Urinary bladder (tissue), 4 donors: Measurements from ENCODE around the gene APP. TPM values are rescaled to one million over a fixed set of nuclear protein-coding genes. Genes with fewer than 3 reads are reported as not detected.

Experiments
- DNase-seq: peaks from one replicate; pipeline ENCODE4 v3.0.0-alpha.2; 2015; ENCODE audit errors: extremely low spot score
- H3K27ac ChIP-seq: one replicate; pipeline ENCODE4 v1.5.1; 2013; ENCODE audit warnings: low read depth, mild to moderate bottlenecking, moderate library complexity
- H3K36me3 ChIP-seq: one replicate; pipeline ENCODE4 v1.6.1; 2013; ENCODE audit warnings: mild to moderate bottlenecking, moderate library complexity; ENCODE audit not compliant: insufficient read depth
- H3K4me1 ChIP-seq: one replicate; pipeline ENCODE4 v1.6.1; 2013; ENCODE audit warnings: mild to moderate bottlenecking, moderate library complexity; ENCODE audit not compliant: insufficient read depth
- H3K4me3 ChIP-seq: one replicate; pipeline ENCODE4 v1.5.1; 2013; ENCODE audit warnings: low read depth, low read length
- WGBS: extraction: QIAGEN DNeasy Blood & Tissue Kit; methylation state at CpG from one replicate; pipeline ENCODE4 v1.1.7; 2013; 5-methylcytosine and 5-hydroxymethylcytosine counted together
- polyA plus RNA-seq: library from polyadenylated mRNA; stranded (reverse); fragments of 200-250 nt; gene quantifications from one replicate; pipeline ENCODE4 v1.2.3, GENCODE V29; 2013
- total RNA-seq: library from RNA; depleted of rRNA; stranded (reverse); fragments of >200 nt; gene quantifications from one replicate; pipeline ENCODE4 v1.2.3, GENCODE V29; 2014
- donor health status: healthy with polysubstance abuse.
- donor health status: healthy.

Gene APP
- total and polyA plus RNA-seq, 2 donors, result 269 to 469 TPM

DNA sequence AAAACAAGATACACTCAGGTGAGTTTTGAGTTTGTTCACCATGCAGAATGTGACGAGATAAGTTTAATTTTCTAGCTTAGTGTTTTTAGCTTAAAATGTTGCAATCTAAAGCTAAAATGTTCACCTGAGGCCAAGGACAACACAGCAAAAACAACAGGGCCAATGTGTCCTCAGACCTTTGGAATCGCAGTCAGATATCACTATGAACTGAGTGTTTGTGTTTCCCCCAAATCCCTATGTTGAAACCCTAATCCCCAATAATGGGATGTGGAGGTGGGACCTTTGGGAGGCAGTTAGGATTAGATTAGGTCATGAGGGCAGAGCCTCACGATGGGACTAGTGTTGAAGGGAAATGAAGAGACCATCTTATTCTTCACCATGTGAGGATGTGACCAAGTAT lies 291.4 kb downstream of the APP start:
- no peak for DNase-seq
- Histone ChIP-seq H3K4me1 (no peaks in the 10 kb centered on the region), H3K27ac (no peak overlapping the region), H3K36me3 (no peaks in the 10 kb centered on the region), H3K4me3 (no peak overlapping the region)
- 78% methylated on average over 3 of the region's 3 CpGs for WGBS

DNA sequence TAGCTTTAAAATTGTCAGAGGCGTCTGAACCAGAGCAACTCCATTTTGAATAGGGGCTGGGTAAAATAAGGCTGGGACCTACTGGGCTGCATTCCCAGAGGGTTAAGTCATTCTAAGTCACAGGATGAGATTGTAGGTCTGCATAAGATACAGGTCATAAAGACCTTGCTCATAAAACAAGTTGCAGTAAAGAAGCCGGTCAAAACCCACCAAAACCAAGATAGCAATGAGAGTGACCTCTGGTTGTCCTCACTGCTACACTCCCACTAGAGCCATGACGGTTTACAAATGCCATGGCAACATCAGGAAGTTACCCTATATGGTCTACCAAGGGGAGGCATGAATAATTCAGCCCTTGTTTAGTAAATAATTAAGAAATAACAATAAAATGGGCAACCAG lies 292.2 kb downstream of the APP start:
- H3K36me3 ChIP-seq, result no peaks in the 10 kb centered on the region
- WGBS, result 45% methylated on average over 3 of the region's 3 CpGs
- DNase-seq, result no peak
- no peak overlapping the region for H3K27ac ChIP-seq
- H3K4me3 ChIP-seq, result no peak overlapping the region
- H3K4me1 ChIP-seq, result no peaks in the 10 kb centered on the region

DNA sequence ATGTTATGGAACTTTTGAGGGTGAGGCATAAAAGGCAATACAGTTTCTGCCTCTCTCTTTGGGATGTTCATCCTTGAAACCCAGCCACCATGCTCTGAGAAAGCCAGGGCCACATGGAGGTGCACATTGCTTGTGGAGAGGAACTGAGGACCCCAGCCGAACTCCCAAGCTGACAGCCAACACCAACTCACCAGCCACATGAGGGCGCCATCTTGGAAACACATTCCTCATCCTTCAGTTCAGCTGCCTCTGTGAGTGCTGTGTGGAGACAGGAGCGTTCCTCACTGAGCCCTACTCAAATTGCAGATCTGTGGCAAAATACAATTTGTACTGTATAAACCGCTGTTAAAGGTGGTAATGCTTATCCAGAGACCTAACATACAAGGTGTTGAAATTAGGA lies 298.3 kb downstream of the APP start:
- no peak for DNase-seq
- H3K4me1 ChIP-seq, result no peaks in the 10 kb centered on the region
- no peak overlapping the region for H3K27ac ChIP-seq
- 96% methylated on average over 4 of the region's 4 CpGs for WGBS
- no peak overlapping the region for H3K4me3 ChIP-seq
- H3K36me3 ChIP-seq, result no peaks in the 10 kb centered on the region

DNA sequence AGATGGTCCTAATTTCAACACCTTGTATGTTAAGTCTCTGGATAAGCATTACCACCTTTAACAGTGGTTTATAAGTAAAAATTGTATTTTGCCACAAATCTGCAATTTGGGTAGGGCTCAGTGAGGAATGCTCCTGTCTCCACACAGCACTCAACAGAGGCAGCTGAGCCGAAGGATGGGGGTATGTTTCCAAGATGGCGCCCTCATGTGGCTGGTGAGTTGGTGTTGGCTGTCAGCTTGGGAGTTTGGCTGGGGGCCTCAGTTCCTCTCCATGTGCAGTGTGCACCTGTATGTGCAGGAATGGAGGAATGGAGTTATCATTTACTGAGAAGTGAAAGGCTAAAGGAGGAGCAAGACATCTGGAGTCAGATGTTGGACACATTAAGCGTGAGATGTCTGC lies 299.0 kb downstream of the APP start:
- Histone ChIP-seq H3K27ac (no peak overlapping the region), H3K36me3 (no peaks in the 10 kb centered on the region), H3K4me3 (no peak overlapping the region), H3K4me1 (no peaks in the 10 kb centered on the region)
- 96% methylated on average over 3 of the region's 3 CpGs for WGBS
- DNase-seq, result no peak

DNA sequence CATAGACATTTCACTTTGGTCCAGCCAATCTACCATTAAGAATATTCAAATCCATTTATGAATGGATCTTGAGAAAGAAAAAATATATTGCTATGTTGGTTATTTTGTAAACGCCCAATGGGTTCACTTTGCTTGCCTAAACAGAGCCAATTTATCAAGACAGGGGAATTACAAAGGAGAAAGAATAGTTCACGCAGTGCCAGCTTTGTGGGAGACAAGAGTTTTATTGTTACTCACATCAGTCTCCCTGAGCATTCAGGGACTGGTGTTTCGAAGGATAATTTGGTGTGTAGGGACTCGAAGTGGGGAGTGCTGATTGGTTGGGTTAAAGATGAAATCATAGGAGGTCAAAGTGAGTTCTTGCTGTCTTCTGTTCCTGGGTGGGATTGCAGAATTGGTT lies 300.5 kb downstream of the APP start:
- no peak for DNase-seq
- Histone ChIP-seq H3K36me3 (no peaks in the 10 kb centered on the region), H3K4me1 (no peaks in the 10 kb centered on the region), H3K4me3 (no peak overlapping the region), H3K27ac (no peak overlapping the region)
- 87% methylated on average over 4 of the region's 4 CpGs for WGBS

DNA sequence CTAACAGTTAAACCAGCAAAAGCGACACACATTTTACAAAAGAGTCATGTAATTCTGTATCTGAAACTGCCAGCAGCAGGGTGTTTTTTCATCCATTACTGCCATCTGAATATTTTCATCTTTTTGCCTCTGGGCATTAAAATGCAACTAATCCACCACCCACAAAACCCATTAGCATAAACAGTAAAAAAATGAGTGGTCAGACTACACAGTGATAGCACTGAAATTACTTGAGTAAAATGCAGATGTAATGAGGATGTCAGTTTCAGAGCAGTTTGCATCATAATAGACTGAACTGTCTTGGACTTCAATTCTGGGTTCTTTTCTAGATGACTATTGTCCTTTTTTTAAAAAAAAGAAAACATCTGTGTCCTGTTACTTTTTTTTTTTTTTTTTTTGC lies 303.5 kb downstream of the APP start:
- no peak overlapping the region for H3K27ac ChIP-seq
- H3K4me1 ChIP-seq, result no peaks in the 10 kb centered on the region
- H3K4me3 ChIP-seq, result no peak overlapping the region
- no peak for DNase-seq
- H3K36me3 ChIP-seq, result no peaks in the 10 kb centered on the region
- 94% methylated on average over 1 of the region's 1 CpG for WGBS

DNA sequence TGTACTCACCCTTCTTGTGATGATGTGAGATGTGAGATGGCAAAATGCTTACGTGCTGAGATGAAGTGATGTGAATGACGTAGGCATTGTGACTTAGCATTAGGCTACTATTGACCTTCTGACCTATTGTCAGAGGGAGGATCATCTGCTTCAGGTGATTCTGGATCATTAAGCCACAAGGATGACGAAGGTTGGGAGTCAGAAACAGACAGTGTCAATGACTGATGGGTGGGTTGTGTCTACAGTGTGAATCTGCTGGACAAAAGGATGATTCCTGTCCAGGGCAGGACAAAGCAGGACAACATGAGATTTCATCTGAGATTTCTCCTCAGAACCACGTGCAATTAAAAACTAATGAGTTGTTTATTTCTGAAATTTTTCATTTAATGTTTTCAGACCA lies 306.8 kb downstream of the APP start:
- Histone ChIP-seq H3K36me3 (no peaks in the 10 kb centered on the region), H3K4me1 (no peaks in the 10 kb centered on the region)
- WGBS, result 86% methylated on average over 4 of the region's 4 CpGs

DNA sequence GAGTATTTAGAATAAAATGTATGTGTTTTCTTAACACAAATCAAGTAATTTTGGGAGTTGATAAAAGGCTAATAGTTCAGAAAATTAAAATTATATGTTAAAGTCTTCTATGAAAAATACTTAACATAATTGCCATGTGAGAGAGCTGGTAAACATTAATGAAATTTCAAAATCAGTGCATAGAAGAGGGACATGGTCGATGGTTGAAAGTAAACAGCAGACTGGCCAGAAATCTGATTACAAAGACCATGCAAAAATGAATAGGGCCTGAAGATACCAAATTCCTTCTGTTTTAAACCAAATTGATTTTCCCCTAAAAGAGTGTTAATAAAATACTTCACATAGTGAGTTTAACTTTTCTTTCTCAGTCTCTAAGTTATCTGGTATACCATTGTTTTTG lies 307.5 kb downstream of the APP start:
- no peak for DNase-seq
- Histone ChIP-seq H3K4me3 (no peak overlapping the region), H3K27ac (no peak overlapping the region), H3K4me1 (no peaks in the 10 kb centered on the region), H3K36me3 (no peaks in the 10 kb centered on the region)
- WGBS, result 60% methylated on average over 1 of the region's 1 CpG

More for the DNA sequence above, 306.8 kb downstream of the APP start:
- no peak for DNase-seq
- H3K4me3 ChIP-seq, result no peak overlapping the region
- no peak overlapping the region for H3K27ac ChIP-seq

DNA sequence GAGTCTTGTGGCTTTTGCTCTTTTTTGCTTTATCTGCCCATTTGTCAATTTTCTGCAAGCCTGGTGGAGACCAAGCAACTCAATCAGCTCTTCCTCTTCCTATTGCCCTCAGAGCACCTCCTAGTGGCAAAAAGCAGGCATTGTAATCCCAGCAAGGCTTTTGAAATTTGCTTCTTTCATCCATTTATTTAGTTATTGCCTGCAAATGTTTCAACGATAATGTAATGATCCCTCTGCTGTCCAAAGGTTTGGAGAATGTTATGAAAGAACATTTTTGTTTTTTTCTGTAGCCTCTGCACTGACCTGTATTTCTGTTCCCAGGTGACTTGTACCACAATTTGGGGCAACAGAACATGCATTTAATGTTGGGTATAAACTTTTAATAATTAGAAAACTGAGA lies 308.0 kb downstream of the APP start:
- Histone ChIP-seq H3K36me3 (no peaks in the 10 kb centered on the region), H3K4me3 (no peak overlapping the region), H3K4me1 (no peaks in the 10 kb centered on the region), H3K27ac (no peak overlapping the region)
- 51% methylated on average over 1 of the region's 1 CpG for WGBS
- no peak for DNase-seq

DNA sequence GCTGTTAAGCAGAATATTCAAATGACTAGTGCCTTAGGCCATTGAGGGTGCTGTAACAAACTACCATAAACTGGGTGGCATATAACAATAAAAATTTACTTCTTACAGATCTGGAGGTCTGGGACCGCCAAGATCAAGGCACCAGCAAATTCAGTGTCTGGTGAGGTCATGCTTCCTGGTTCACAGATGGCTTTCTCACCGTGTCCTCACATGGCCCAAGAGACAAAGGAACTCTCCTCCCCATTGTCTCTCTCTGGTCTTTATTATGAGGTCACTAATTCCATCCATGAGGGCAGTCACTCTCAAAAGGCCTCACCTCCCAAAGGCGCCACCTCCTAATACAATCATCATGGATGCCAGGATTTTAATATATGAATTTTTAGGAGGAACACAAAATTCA lies 308.5 kb downstream of the APP start:
- H3K4me1 ChIP-seq, result no peaks in the 10 kb centered on the region
- DNase-seq, result no peak
- no peak overlapping the region for H3K27ac ChIP-seq
- no peaks in the 10 kb centered on the region for H3K36me3 ChIP-seq
- no peak overlapping the region for H3K4me3 ChIP-seq
- 90% methylated on average over 3 of the region's 3 CpGs for WGBS

DNA sequence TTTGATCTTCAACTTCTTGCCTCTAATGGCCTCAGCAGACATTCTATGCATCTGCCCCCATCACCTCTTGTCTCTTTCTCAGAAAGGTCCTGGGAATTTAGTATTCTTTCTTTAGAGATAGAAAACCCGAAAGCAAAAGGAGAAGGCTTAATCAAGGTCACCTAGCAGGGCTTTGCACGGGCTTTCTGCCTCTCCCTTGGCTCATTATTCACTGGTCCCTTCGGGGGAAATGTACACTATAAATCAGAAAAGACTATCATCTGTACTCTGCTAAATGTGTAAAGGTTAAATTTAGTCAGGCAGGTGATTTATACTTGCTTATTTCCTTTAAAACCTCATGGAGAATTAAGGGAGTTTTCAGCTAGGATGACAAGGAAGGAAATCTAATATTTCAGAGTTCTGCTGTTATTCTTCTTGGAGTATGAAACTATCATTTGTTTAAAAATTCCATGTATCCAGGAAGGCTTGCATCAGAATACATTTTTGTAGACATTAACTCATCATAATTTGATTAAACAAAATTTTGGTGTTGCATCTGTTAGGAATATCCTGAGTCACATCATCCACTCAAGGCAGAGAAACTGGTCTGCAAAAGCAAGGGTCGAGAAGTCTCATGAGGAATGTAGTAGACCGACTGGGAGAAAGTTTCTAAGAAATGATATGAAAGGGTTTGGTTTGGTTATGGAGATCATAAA lies 311.2 kb downstream of the APP start:
- Histone ChIP-seq H3K36me3 (no peaks in the 10 kb centered on the region), H3K4me1 (no peaks in the 10 kb centered on the region), H3K4me3 (no peak overlapping the region), H3K27ac (no peak overlapping the region)
- no peak for DNase-seq
- 66% methylated on average over 5 of the region's 5 CpGs for WGBS

DNA sequence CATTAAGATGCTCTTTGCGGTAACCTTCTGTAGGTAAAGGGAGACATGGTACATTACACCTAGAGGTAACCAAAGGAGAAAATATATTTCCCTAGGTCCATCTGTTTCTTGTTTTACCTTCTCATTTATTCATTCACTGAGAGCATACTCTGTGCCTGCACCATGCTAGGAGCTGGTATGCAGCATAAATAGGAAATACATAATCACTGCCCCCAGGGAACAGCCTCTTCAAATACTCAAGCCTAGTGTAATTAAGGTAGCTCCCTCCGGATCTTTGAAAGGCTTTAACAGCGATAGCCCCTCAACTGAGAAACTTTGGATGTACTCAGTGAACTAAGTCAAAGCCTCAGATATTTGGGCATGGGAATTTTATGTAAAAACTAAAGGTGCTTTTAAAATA lies 312.2 kb downstream of the APP start:
- Histone ChIP-seq H3K36me3 (no peaks in the 10 kb centered on the region), H3K27ac (no peak overlapping the region), H3K4me1 (no peaks in the 10 kb centered on the region), H3K4me3 (no peak overlapping the region)
- WGBS, result 95% methylated on average over 3 of the region's 3 CpGs
- no peak for DNase-seq

DNA sequence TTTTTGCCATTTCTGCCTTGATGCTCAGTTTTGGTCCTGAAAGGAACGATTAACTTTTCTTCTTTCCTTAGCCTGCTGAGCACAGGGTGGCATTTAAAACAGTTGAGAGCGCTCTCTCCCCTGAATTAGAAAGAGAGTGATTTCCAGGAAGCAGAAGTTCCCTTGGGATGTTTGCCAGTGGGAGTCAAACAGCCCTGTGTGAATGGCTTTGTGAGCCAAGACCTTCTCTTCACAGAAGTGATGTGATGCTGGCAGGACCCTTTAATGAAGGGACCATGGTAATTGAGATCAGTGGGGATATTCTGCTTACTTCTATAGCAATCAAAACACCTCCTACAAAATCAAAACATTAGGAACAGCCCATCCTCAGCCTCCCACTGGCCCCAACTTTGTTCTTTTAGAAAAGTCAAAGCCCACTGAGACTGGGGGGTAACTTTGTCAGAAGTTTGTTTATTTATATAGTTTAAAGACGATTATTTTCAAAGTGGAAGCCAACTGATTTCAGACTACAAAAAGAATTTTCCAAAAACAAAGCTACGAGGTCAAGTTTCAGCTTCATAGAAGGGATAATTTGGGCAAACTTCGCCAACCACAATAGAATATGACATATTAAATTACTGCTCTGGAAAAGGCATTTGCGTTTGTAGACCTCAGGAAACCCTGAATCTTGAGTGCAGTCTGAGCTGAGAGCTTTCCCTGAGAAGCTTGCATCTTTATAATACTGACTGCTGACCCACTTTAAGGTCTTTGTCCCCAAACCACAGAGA lies 313.1 kb downstream of the APP start:
- no peaks in the 10 kb centered on the region for H3K4me1 ChIP-seq
- no peak overlapping the region for H3K27ac ChIP-seq
- no peak for DNase-seq
- 53% methylated on average over 6 of the region's 6 CpGs for WGBS
- H3K4me3 ChIP-seq, result no peak overlapping the region
- H3K36me3 ChIP-seq, result no peaks in the 10 kb centered on the region

DNA sequence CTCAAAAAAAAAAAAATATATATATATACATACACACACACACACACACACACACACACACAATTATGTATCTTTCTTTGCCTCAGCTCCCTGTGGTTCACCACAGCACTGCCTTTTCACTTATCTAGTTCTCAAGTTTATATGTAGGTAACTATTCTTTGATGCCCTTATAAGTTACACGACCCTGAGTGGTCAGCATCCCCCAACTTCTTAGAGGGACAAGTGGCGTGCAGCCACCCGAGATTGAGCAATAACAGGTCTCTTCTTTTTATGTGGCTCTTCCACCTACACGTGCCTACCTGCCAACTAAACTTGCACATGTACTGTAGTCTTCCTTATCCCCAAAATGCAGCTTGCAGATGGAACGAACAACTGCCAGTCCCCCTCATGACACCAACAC lies 315.0 kb downstream of the APP start:
- Histone ChIP-seq H3K36me3 (no peaks in the 10 kb centered on the region), H3K4me1 (no peaks in the 10 kb centered on the region), H3K27ac (no peak overlapping the region), H3K4me3 (no peak overlapping the region)
- 88% methylated on average over 5 of the region's 5 CpGs for WGBS
- no peak for DNase-seq
